HG03045 (cell line): ENCODE results near the gene APEX1.
"Not testable (repeated sequence)": the region's sequence is repeated elsewhere in the genome, so short reads cannot be mapped to it uniquely, and the experiment has no call there.

ENCODE experiments used
- ATAC-seq: cut with Tn5 transposase; IDR thresholded peaks from one replicate; pipeline ENCODE4 v1.9.1; 2021; ENCODE audit warnings: mild to moderate bottlenecking, moderate library complexity; ENCODE audit not compliant: unreplicated experiment

Gene APEX1

GRCh38 chr14:20435582-20436362 is 19.3 kb upstream of the APEX1 start, which contains the start of gene KLHL33:
KLHL33 (minus strand) TSS chr14:20436166; CDS start chr14:20435811, 355 bp downstream.
- ATAC-seq, result no peak

GRCh38 chr14:20436363-20436755 is 18.7 kb upstream of the APEX1 start:
- ATAC-seq, result no peak

GRCh38 chr14:20438664-20439063 is 16.4 kb upstream of the APEX1 start:
- no peak for ATAC-seq

GRCh38 chr14:20440465-20440864 is 14.6 kb upstream of the APEX1 start:
- ATAC-seq, result no peak

- ATAC-seq, result no peak
These were observed 14.1 kb upstream of the APEX1 start for GRCh38 chr14:20440882-20441281.

GRCh38 chr14:20441461-20441860 is 13.6 kb upstream of the APEX1 start:
- no peak for ATAC-seq

GRCh38 chr14:20443650-20444049 is 11.4 kb upstream of the APEX1 start:
- ATAC-seq, result not testable (repeated sequence)

GRCh38 chr14:20446889-20447288 is 8.1 kb upstream of the APEX1 start:
- no peak for ATAC-seq

- not testable (repeated sequence) for ATAC-seq
These were observed 2.2 kb upstream of the APEX1 start for GRCh38 chr14:20452831-20453230.

- peak; percentile 48 for ATAC-seq
These were observed 602 bp downstream of the APEX1 start for GRCh38 chr14:20455355-20456300.

- ATAC-seq, result no peak
These were observed 1.9 kb downstream of the APEX1 start for GRCh38 chr14:20456971-20457370.

- ATAC-seq, result no peak
These were observed 3.2 kb downstream of the APEX1 start for GRCh38 chr14:20458031-20458789.

- ATAC-seq, result peak; percentile 15
These were observed 5.6 kb downstream of the APEX1 start for GRCh38 chr14:20460458-20461224.

- ATAC-seq, result peak; percentile 93
These were observed 6.5 kb downstream of the APEX1 start, which contains the start of gene PIP4P1 for GRCh38 chr14:20461225-20462141. PIP4P1 (minus strand) TSS chr14:20461434; CDS start chr14:20461325, 109 bp downstream.

- no peak for ATAC-seq
These were observed 13.8 kb downstream of the APEX1 start for GRCh38 chr14:20468764-20469241.

- ATAC-seq, result peak; percentile 97
These were observed 14.3 kb downstream of the APEX1 start, which contains the start of gene PNP for GRCh38 chr14:20469242-20469889. PNP (plus strand) TSS chr14:20469406; CDS start chr14:20469525, 119 bp downstream.

- ATAC-seq, result peak; percentile 32
These were observed 15.0 kb downstream of the APEX1 start for GRCh38 chr14:20469890-20470602.

- ATAC-seq, result no peak
These were observed 15.5 kb downstream of the APEX1 start for GRCh38 chr14:20470603-20470901.
